Choroid plexus epithelial cell (primary cell): ENCODE measurements around the gene PTPN7.
"Not testable (repeated sequence)": the region's sequence is repeated elsewhere in the genome, so short reads cannot be mapped to it uniquely, and the experiment has no call there.

ENCODE experiments used
- DNase-seq: peaks from one replicate; pipeline ENCODE4 v3.0.0-alpha.2; 2010; ENCODE audit warnings: low read depth
- H3K4me3 ChIP-seq: 2 replicates; pipeline ENCODE4 v1.5.1; 2011; ENCODE audit warnings: low read depth, mild to moderate bottlenecking, control low read depth, low read length, moderate library complexity
- CTCF ChIP-seq: conservative IDR thresholded peaks from 2 replicates; pipeline ENCODE4 v1.5.1; 2011; ENCODE audit warnings: low read depth, mild to moderate bottlenecking, control low read depth, inconsistent platforms, low read length, moderate library complexity

PTPN7 gene

GRCh38 chr1:202143011-202143767, 17.2 kb downstream of the PTPN7 start:
- no peak for TF ChIP-seq CTCF
- H3K4me3 ChIP-seq, result peak overlapping the region; percentile 82

DNA sequence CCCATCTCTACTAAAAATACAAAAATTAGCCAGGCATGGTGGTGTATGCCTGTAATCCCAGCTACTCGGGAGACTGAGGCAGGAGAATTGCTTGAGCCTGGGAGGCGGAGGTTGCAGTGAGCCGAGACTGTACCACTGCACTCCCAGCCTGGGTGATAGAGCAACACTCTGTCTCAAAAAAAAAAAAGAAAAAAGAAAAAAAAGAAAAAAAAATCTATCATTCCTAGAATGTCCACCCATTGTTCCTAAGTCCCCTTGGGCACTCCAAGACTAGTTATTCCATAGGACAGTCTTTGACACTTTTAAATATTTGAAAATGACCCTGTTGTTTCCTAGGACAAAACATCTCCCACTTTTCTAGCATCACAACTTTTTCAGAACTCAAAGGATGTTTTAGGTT, 18.9 kb downstream of the PTPN7 start:
- H3K4me3 ChIP-seq, DNase-seq: not testable (repeated sequence)

More at GRCh38 chr1:202143011-202143767, 17.2 kb downstream of the PTPN7 start:
- DNase-seq, result no peak

GRCh38 chr1:202140833-202141232, 19.6 kb downstream of the PTPN7 start:
- no peak for DNase-seq
- TF ChIP-seq CTCF, result no peak
- H3K4me3 ChIP-seq, result no peak overlapping the region

- TF ChIP-seq CTCF, result peak; percentile 84
- H3K4me3 ChIP-seq, result no peak overlapping the region
- peak; percentile 76 for DNase-seq
Measured at GRCh38 chr1:202135221-202135721, 25.1 kb downstream of the PTPN7 start.

GRCh38 chr1:202134645-202135172, 25.7 kb downstream of the PTPN7 start:
- no peak for DNase-seq
- TF ChIP-seq CTCF, result no peak
- H3K4me3 ChIP-seq, result no peak overlapping the region

DNA sequence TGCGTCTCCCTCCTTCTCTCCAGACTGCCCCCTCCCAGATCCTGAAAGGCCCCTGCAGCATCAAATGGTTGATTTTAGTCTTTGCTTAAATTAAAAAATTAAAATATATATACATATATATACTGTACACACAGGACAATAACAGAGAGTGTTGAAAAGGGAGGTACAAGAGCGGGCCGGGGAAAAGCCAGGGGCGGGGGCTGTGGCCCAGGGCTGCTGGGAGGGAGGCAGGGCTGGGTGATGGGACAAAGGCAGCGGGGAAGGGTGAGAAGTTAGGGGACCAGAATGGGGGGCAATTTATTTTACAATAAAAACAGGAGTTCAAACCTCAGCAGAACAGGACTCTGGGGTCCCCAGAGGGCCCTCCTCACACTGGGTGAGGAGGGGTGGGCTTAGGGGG, 26.4 kb downstream of the PTPN7 start:
- no peak for TF ChIP-seq CTCF
- H3K4me3 ChIP-seq, result no peak overlapping the region

GRCh38 chr1:202133496-202133895, 26.9 kb downstream of the PTPN7 start:
- no peak overlapping the region for H3K4me3 ChIP-seq
- DNase-seq, result no peak
- no peak for TF ChIP-seq CTCF

More for the DNA sequence above, 26.4 kb downstream of the PTPN7 start:
- no peak for DNase-seq
